ES-I3 (cell line): ENCODE measurements around the gene SYNM.
"Not testable (repeated sequence)": the region's sequence is repeated elsewhere in the genome, so short reads cannot be mapped to it uniquely, and the experiment has no call there.

ENCODE experiments used
- H3K36me3 ChIP-seq: 2 replicates; pipeline ENCODE4 v1.6.1; 2013; ENCODE audit warnings: mild to moderate bottlenecking, low read length, control low read depth, moderate library complexity; ENCODE audit not compliant: insufficient read depth
- H3K4me1 ChIP-seq: 2 replicates; pipeline ENCODE4 v1.6.1; 2013; ENCODE audit warnings: mild to moderate bottlenecking, control low read depth, low read length; ENCODE audit not compliant: insufficient read depth
- H3K9ac ChIP-seq: 2 replicates; pipeline ENCODE4 v1.6.1; 2013; ENCODE audit warnings: low read depth, mild to moderate bottlenecking, low read length, moderate library complexity
- H3K9me3 ChIP-seq: 2 replicates; pipeline ENCODE4 v1.6.1; 2013; ENCODE audit warnings: mild to moderate bottlenecking, low read length, moderate library complexity; ENCODE audit not compliant: control insufficient read depth, insufficient read depth

Gene SYNM

GRCh38 chr15:99075059-99075652 is 29.7 kb upstream of the SYNM start:
- H3K4me1 ChIP-seq, H3K9ac ChIP-seq, H3K36me3 ChIP-seq, H3K9me3 ChIP-seq: not testable (repeated sequence)

- Histone ChIP-seq H3K9me3 (no peaks in the 10 kb centered on the region), H3K9ac (no peak overlapping the region), H3K4me1 (peaks cover 5% of the 10 kb centered on the region), H3K36me3 (no peaks in the 10 kb centered on the region)
These were observed 28.8 kb upstream of the SYNM start for GRCh38 chr15:99076109-99076508.

GRCh38 chr15:99076555-99077308 is 28.1 kb upstream of the SYNM start:
- H3K9me3 ChIP-seq: no peaks in the 10 kb centered on the region
- H3K36me3 ChIP-seq: no peaks in the 10 kb centered on the region
- peaks cover 5% of the 10 kb centered on the region for H3K4me1 ChIP-seq
- H3K9ac ChIP-seq: peak overlapping the region; percentile 29; the same call in 1 of the 2 replicates

GRCh38 chr15:99082798-99083197 is 22.1 kb upstream of the SYNM start:
- Histone ChIP-seq H3K9me3 (no peaks in the 10 kb centered on the region; the same call in 1 of the 2 replicates), H3K36me3 (no peaks in the 10 kb centered on the region), H3K9ac (no peak overlapping the region), H3K4me1 (no peaks in the 10 kb centered on the region)

GRCh38 chr15:99084965-99085364 is 19.9 kb upstream of the SYNM start:
- H3K9ac ChIP-seq: no peak overlapping the region
- no peaks in the 10 kb centered on the region for H3K4me1 ChIP-seq
- H3K9me3 ChIP-seq: no peaks in the 10 kb centered on the region; the same call in 1 of the 2 replicates
- H3K36me3 ChIP-seq: no peaks in the 10 kb centered on the region

- Histone ChIP-seq H3K4me1 (no peaks in the 10 kb centered on the region), H3K9ac (no peak overlapping the region)
These were observed 19.2 kb upstream of the SYNM start for GRCh38 chr15:99085413-99086326.

GRCh38 chr15:99086327-99086667 is 18.6 kb upstream of the SYNM start:
- H3K4me1 ChIP-seq: no peaks in the 10 kb centered on the region
- H3K9ac ChIP-seq: no peak overlapping the region
- peaks cover 3% of the 10 kb centered on the region; the same call in 1 of the 2 replicates for H3K9me3 ChIP-seq
- H3K36me3 ChIP-seq: no peaks in the 10 kb centered on the region

More at GRCh38 chr15:99085413-99086326, 19.2 kb upstream of the SYNM start:
- Histone ChIP-seq H3K9me3 (no peaks in the 10 kb centered on the region; the same call in 1 of the 2 replicates), H3K36me3 (no peaks in the 10 kb centered on the region)

- no peaks in the 10 kb centered on the region for H3K36me3 ChIP-seq
- no peaks in the 10 kb centered on the region for H3K4me1 ChIP-seq
- H3K9me3 ChIP-seq: peaks cover 3% of the 10 kb centered on the region; the same call in 1 of the 2 replicates
- no peak overlapping the region for H3K9ac ChIP-seq
These were observed 17.4 kb upstream of the SYNM start for GRCh38 chr15:99087405-99087943.

- Histone ChIP-seq H3K9ac (no peak overlapping the region), H3K4me1 (no peaks in the 10 kb centered on the region), H3K36me3 (no peaks in the 10 kb centered on the region), H3K9me3 (0 out of 2 replicates have a peak, but pooled peaks cover 3% of the 10 kb centered on the region)
These were observed 14.7 kb upstream of the SYNM start for GRCh38 chr15:99090011-99090699.

- Histone ChIP-seq H3K9ac (no peak overlapping the region), H3K9me3 (0 out of 2 replicates have a peak, but pooled peaks cover 3% of the 10 kb centered on the region), H3K4me1 (no peaks in the 10 kb centered on the region), H3K36me3 (no peaks in the 10 kb centered on the region)
These were observed 13.9 kb upstream of the SYNM start for GRCh38 chr15:99090938-99091337.

- Histone ChIP-seq H3K9me3 (0 out of 2 replicates have a peak, but pooled peaks cover 3% of the 10 kb centered on the region), H3K4me1 (no peaks in the 10 kb centered on the region), H3K9ac (no peak overlapping the region), H3K36me3 (no peaks in the 10 kb centered on the region)
These were observed 12.2 kb upstream of the SYNM start for GRCh38 chr15:99092554-99093172.

- no peaks in the 10 kb centered on the region for H3K36me3 ChIP-seq
These were observed 9.3 kb upstream of the SYNM start for GRCh38 chr15:99095626-99096025.

GRCh38 chr15:99096173-99096893 is 8.5 kb upstream of the SYNM start:
- Histone ChIP-seq H3K36me3 (no peaks in the 10 kb centered on the region), H3K9ac (no peak overlapping the region), H3K4me1 (no peaks in the 10 kb centered on the region), H3K9me3 (no peaks in the 10 kb centered on the region)

More at GRCh38 chr15:99095626-99096025, 9.3 kb upstream of the SYNM start:
- Histone ChIP-seq H3K4me1 (no peaks in the 10 kb centered on the region), H3K9me3 (0 out of 2 replicates have a peak, but pooled peaks cover 3% of the 10 kb centered on the region), H3K9ac (no peak overlapping the region)
